GM12864 (cell line): Measurements from ENCODE around the gene KCNAB1.

ENCODE experiments used
- DNase-seq: peaks from one replicate; pipeline ENCODE4 v3.0.0-alpha.2; 2011; ENCODE audit warnings: low read depth
- H3K4me3 ChIP-seq: 2 replicates; pipeline ENCODE4 v1.5.1; 2011; ENCODE audit warnings: mild to moderate bottlenecking, low read depth, low read length, control low read depth
- CTCF ChIP-seq: IDR thresholded peaks from 2 replicates; pipeline ENCODE4 v1.5.1; 2011; ENCODE audit warnings: low read depth, mild to moderate bottlenecking, moderate library complexity, low read length, control low read depth, inconsistent platforms; ENCODE audit errors: missing control alignments

KCNAB1 gene

GRCh38 chr3:156359368-156359767, 239.0 kb downstream of the KCNAB1 start:
- no peak for DNase-seq
- no peak overlapping the region for H3K4me3 ChIP-seq
- no peak for TF ChIP-seq CTCF

GRCh38 chr3:156360083-156360482, 239.7 kb downstream of the KCNAB1 start:
- no peak for TF ChIP-seq CTCF
- no peak for DNase-seq
- H3K4me3 ChIP-seq, result no peak overlapping the region

GRCh38 chr3:156360963-156361362, 240.6 kb downstream of the KCNAB1 start:
- no peak for TF ChIP-seq CTCF
- H3K4me3 ChIP-seq, result no peak overlapping the region
- DNase-seq, result no peak

GRCh38 chr3:156366559-156366958, 246.2 kb downstream of the KCNAB1 start:
- no peak for TF ChIP-seq CTCF
- DNase-seq, result no peak
- H3K4me3 ChIP-seq, result no peak overlapping the region

GRCh38 chr3:156368189-156368588, 247.8 kb downstream of the KCNAB1 start:
- TF ChIP-seq CTCF, result no peak
- no peak for DNase-seq
- no peak overlapping the region for H3K4me3 ChIP-seq

GRCh38 chr3:156371701-156372100, 251.3 kb downstream of the KCNAB1 start:
- no peak for DNase-seq
- no peak overlapping the region for H3K4me3 ChIP-seq
- no peak for TF ChIP-seq CTCF

GRCh38 chr3:156373095-156373494, 252.7 kb downstream of the KCNAB1 start:
- no peak overlapping the region for H3K4me3 ChIP-seq
- TF ChIP-seq CTCF, result no peak
- DNase-seq, result no peak
